Progenitor cell of endocrine pancreas (in vitro differentiated cells): ENCODE measurements around the gene KRTAP10-2. TPM values are rescaled to one million over a fixed set of nuclear protein-coding genes. Genes with fewer than 3 reads are reported as not detected.

Experiments
- DNase-seq: peaks from one replicate; pipeline ENCODE4 v3.0.0; 2021; ENCODE audit warnings: low spot score; ENCODE audit not compliant: unreplicated experiment
- H3K27ac Mint-ChIP-seq: 2 replicates; pipeline ENCODE4 v1.8.0; 2021; ENCODE audit warnings: mild to moderate bottlenecking, moderate library complexity, mixed read lengths
- H3K27me3 Mint-ChIP-seq: 2 replicates; pipeline ENCODE4 v1.8.0; 2021; ENCODE audit warnings: mixed read lengths
- H3K36me3 Mint-ChIP-seq: 2 replicates; pipeline ENCODE4 v1.8.0; 2022; ENCODE audit warnings: mixed read lengths; ENCODE audit not compliant: insufficient read depth
- H3K4me1 Mint-ChIP-seq: 2 replicates; pipeline ENCODE4 v1.8.0; 2021; ENCODE audit warnings: low read depth, mixed read lengths
- H3K4me3 Mint-ChIP-seq: 2 replicates; pipeline ENCODE4 v1.8.0; 2021; ENCODE audit warnings: low read depth, mild to moderate bottlenecking, moderate library complexity, mixed read lengths
- H3K9me3 Mint-ChIP-seq: 2 replicates; pipeline ENCODE4 v1.8.0; 2021; ENCODE audit warnings: low read depth, mixed read lengths
- CTCF ChIP-seq: fragments of 200-600 bp; sonication (generic); IDR thresholded peaks from one replicate; pipeline ENCODE4 v1.5.0; 2021; ENCODE audit warnings: antibody characterized with exemption, mild to moderate bottlenecking; ENCODE audit not compliant: unreplicated experiment
- total RNA-seq: library from RNA; stranded (reverse); gene quantifications from 2 replicates; pipeline ENCODE4 v1.2.1, GENCODE V29; 2021

KRTAP10-2 gene
- total RNA-seq, 1 donor from 2014 or later: not detected

GRCh38 chr21:44539046-44539445 lies 12.3 kb downstream of the KRTAP10-2 start:
- no peaks in the 10 kb centered on the region for H3K36me3 Mint-ChIP-seq
- DNase-seq: peak; percentile 6

GRCh38 chr21:44537930-44538911 lies 13.1 kb downstream of the KRTAP10-2 start:
- no peak for TF ChIP-seq CTCF
- no peaks in the 10 kb centered on the region for H3K36me3 Mint-ChIP-seq
- no peaks in the 10 kb centered on the region for H3K4me1 Mint-ChIP-seq
- DNase-seq: peak; percentile 7
- peak overlapping the region; percentile 45 for H3K27ac Mint-ChIP-seq
- H3K4me3 Mint-ChIP-seq: no peak overlapping the region
- no peaks in the 10 kb centered on the region for H3K27me3 Mint-ChIP-seq
- H3K9me3 Mint-ChIP-seq: no peaks in the 10 kb centered on the region

More at GRCh38 chr21:44539046-44539445, 12.3 kb downstream of the KRTAP10-2 start:
- H3K27ac Mint-ChIP-seq: no peak overlapping the region
- no peaks in the 10 kb centered on the region for H3K27me3 Mint-ChIP-seq
- H3K4me1 Mint-ChIP-seq: no peaks in the 10 kb centered on the region
- TF ChIP-seq CTCF: no peak
- H3K4me3 Mint-ChIP-seq: no peak overlapping the region
- no peaks in the 10 kb centered on the region for H3K9me3 Mint-ChIP-seq

GRCh38 chr21:44535963-44536362 lies 15.3 kb downstream of the KRTAP10-2 start:
- no peak for TF ChIP-seq CTCF
- H3K9me3 Mint-ChIP-seq: no peaks in the 10 kb centered on the region
- no peak for DNase-seq
- no peak overlapping the region for H3K27ac Mint-ChIP-seq
- no peak overlapping the region for H3K4me3 Mint-ChIP-seq
- H3K4me1 Mint-ChIP-seq: no peaks in the 10 kb centered on the region
- no peaks in the 10 kb centered on the region for H3K27me3 Mint-ChIP-seq
- no peaks in the 10 kb centered on the region for H3K36me3 Mint-ChIP-seq

GRCh38 chr21:44534688-44535087 lies 16.6 kb downstream of the KRTAP10-2 start:
- H3K27ac Mint-ChIP-seq: peak overlapping the region; percentile 59
- no peak for DNase-seq
- no peak overlapping the region for H3K4me3 Mint-ChIP-seq
- TF ChIP-seq CTCF: no peak
- peaks cover 4% of the 10 kb centered on the region for H3K27me3 Mint-ChIP-seq
- no peaks in the 10 kb centered on the region for H3K4me1 Mint-ChIP-seq
- H3K9me3 Mint-ChIP-seq: no peaks in the 10 kb centered on the region
- H3K36me3 Mint-ChIP-seq: no peaks in the 10 kb centered on the region

GRCh38 chr21:44533891-44534627 lies 17.2 kb downstream of the KRTAP10-2 start:
- no peak for DNase-seq
- peaks cover 4% of the 10 kb centered on the region for H3K27me3 Mint-ChIP-seq
- H3K4me1 Mint-ChIP-seq: no peaks in the 10 kb centered on the region
- no peak overlapping the region for H3K27ac Mint-ChIP-seq
- no peaks in the 10 kb centered on the region for H3K36me3 Mint-ChIP-seq
- no peaks in the 10 kb centered on the region for H3K9me3 Mint-ChIP-seq
- TF ChIP-seq CTCF: no peak
- no peak overlapping the region for H3K4me3 Mint-ChIP-seq
